ENCODE data around the gene TREML2. TPM values are rescaled to one million over a fixed set of nuclear protein-coding genes. Genes with fewer than 3 reads are reported as not detected.

TREML2 gene
- polyA plus RNA-seq, 1 donor (not counting 4 experiments of a cell fraction or from before 2014, with no cell fraction given), result 0.03 TPM

DNA sequence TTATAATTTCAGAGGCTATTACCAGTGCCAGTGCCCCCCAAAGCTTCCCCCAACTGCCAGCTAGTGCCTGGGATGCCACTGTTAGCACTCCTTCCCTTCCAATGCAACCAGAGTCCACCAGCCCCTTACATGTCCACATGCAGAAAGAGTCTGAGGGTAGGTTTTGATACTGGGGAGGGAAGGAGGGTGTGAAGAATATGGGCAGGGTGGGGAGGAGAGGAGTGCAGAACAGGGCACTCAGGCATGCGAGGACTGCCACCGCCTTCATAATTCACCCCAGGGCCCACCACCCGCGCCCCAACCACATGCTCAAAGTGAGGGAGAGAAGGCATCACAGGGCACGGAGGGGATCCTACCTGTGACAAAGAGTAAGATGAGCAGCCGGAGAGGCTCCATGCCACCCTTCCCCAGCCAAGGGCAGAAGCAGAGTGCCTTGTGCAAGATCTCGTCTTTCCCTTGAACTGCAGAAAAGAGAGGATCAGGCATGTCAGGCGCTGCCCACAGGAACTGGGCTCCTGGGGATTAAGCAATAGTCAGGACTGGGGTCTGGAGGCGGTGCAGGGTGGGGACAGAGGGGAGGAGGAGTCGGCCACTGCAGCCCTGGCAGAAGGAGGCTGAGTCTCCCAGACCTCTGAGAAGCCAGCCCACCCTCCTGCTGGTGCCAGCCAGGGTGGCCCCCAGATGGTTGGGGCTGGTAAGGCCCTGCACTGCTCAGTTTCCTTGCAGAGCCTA is 38.1 kb downstream of the TREML2 start, which contains the start of gene TREM2:
TREM2 (minus strand) TSS at position 430 of the 732 bp plus-strand sequence; CDS start at position 396, 34 bp downstream.
- Histone ChIP-seq H3K9me3 (ENCODE audit: control insufficient read depth, low read depth, low read length) (no peaks in the 10 kb centered on the region), H3K4me2 (ENCODE audit: control insufficient read depth, extremely low read depth, insufficient read depth, low read depth, low read length) (no peak within 1 kb of the TSS), H3K9me1 (ENCODE audit: control insufficient read depth, extremely low read depth, insufficient read depth, low read length) (no peaks in the 10 kb centered on the region), H3K27ac (ENCODE audit: control insufficient read depth, insufficient read depth, low read length) (no peak within 1 kb of the TSS), H3K4me3 (ENCODE audit: control insufficient read depth in 2 of 3, extremely low read depth in 1 of 3, insufficient read depth in 2 of 3, low read depth in 1 of 3, low read length in 3 of 3) (no peak within 1 kb of the TSS), H3K79me2 (ENCODE audit: control insufficient read depth, insufficient read depth, low read length) (no peaks in the 10 kb centered on the region), H2AFZ (ENCODE audit: control insufficient read depth, low read length) (no peak within 1 kb of the TSS), H3K9ac (ENCODE audit: control insufficient read depth, extremely low read depth, insufficient read depth, low read length) (no peak within 1 kb of the TSS), H3K36me3 (ENCODE audit: control insufficient read depth in 2 of 2, extremely low read depth in 1 of 2, insufficient read depth in 2 of 2, low read length in 2 of 2) (no peaks in the 10 kb centered on the region), H3K27me3 (ENCODE audit: control insufficient read depth, extremely low read depth, insufficient read depth, low read length) (no peaks in the 10 kb centered on the region), H3K4me1 (ENCODE audit: control insufficient read depth, extremely low read depth, insufficient read depth, low read length) (peaks cover 4% of the 10 kb centered on the region), H4K20me1 (ENCODE audit: control insufficient read depth, extremely low read depth, insufficient read depth, low read length) (no peaks in the 10 kb centered on the region)
- dilution Hi-C loops (cut with MboI; ENCODE audit: extremely low pct_ligation_motif_present, low sequenced_read_pairs), result no loop called here
- TF ChIP-seq EZH2 (IDR thresholded peaks at IDR 0.05; ENCODE audit: low read length), result no peak
- DNase-seq (ENCODE audit: low read depth, low spot score), result no peak
- FAIRE-seq, result no peak

GRCh38 chr6:41161851-41162552 is 38.9 kb downstream of the TREML2 start:
- Histone ChIP-seq H3K27ac (ENCODE audit: control insufficient read depth, insufficient read depth, low read length) (no peak overlapping the region), H3K9me3 (ENCODE audit: control insufficient read depth, low read depth, low read length) (no peaks in the 10 kb centered on the region), H3K4me1 (ENCODE audit: control insufficient read depth, extremely low read depth, insufficient read depth, low read length) (peaks cover 11% of the 10 kb centered on the region), H2AFZ (ENCODE audit: control insufficient read depth, low read length) (no peak overlapping the region), H4K20me1 (ENCODE audit: control insufficient read depth, extremely low read depth, insufficient read depth, low read length) (no peaks in the 10 kb centered on the region), H3K9ac (ENCODE audit: control insufficient read depth, extremely low read depth, insufficient read depth, low read length) (no peak overlapping the region), H3K9me1 (ENCODE audit: control insufficient read depth, extremely low read depth, insufficient read depth, low read length) (no peaks in the 10 kb centered on the region), H3K36me3 (ENCODE audit: control insufficient read depth in 2 of 2, extremely low read depth in 1 of 2, insufficient read depth in 2 of 2, low read length in 2 of 2) (no peaks in the 10 kb centered on the region), H3K27me3 (ENCODE audit: control insufficient read depth, extremely low read depth, insufficient read depth, low read length) (no peaks in the 10 kb centered on the region), H3K4me2 (ENCODE audit: control insufficient read depth, extremely low read depth, insufficient read depth, low read depth, low read length) (no peak overlapping the region), H3K4me3 (ENCODE audit: control insufficient read depth in 2 of 3, extremely low read depth in 1 of 3, insufficient read depth in 2 of 3, low read depth in 1 of 3, low read length in 3 of 3) (no peak overlapping the region), H3K79me2 (ENCODE audit: control insufficient read depth, insufficient read depth, low read length) (no peaks in the 10 kb centered on the region)
- FAIRE-seq, result no peak
- DNase-seq (ENCODE audit: low read depth, low spot score), result no peak
- TF ChIP-seq CTCF (optimal IDR thresholded peaks at IDR 0.05 in 1 of 3, IDR thresholded peaks at IDR 0.05 in 1 of 3, conservative IDR thresholded peaks at IDR 0.05 in 1 of 3; ENCODE audit: extremely low read depth in 1 of 3, insufficient read depth in 2 of 3, low read length in 3 of 3), result no peak
- TF ChIP-seq EZH2 (IDR thresholded peaks at IDR 0.05; ENCODE audit: low read length), result no peak
- dilution Hi-C loops (cut with MboI; ENCODE audit: extremely low pct_ligation_motif_present, low sequenced_read_pairs), result no loop called here
